Raji (cell line): ENCODE measurements around the gene SOX13.

Source experiments
- POLR2A ChIP-seq: IDR thresholded peaks from 2 replicates; pipeline ENCODE4 v1.6.1; 2011; ENCODE audit warnings: low read depth, low read length, control low read depth; ENCODE audit not compliant: insufficient read depth

Gene SOX13

GRCh38 chr1:204105131-204105515 lies 32.2 kb downstream of the SOX13 start:
- no peak for TF ChIP-seq POLR2A

GRCh38 chr1:204106825-204107224 lies 33.9 kb downstream of the SOX13 start:
- no peak for TF ChIP-seq POLR2A

GRCh38 chr1:204107892-204108291 lies 35.0 kb downstream of the SOX13 start:
- TF ChIP-seq POLR2A, result no peak

- no peak for TF ChIP-seq POLR2A
Observed at GRCh38 chr1:204108312-204109141, 35.6 kb downstream of the SOX13 start.

GRCh38 chr1:204110894-204111633 lies 38.1 kb downstream of the SOX13 start:
- no peak for TF ChIP-seq POLR2A

- no peak for TF ChIP-seq POLR2A
Observed at GRCh38 chr1:204112876-204113730, 40.2 kb downstream of the SOX13 start.

- TF ChIP-seq POLR2A, result no peak
Observed at GRCh38 chr1:204113896-204114295, 41.0 kb downstream of the SOX13 start.

GRCh38 chr1:204114606-204115005 lies 41.7 kb downstream of the SOX13 start:
- no peak for TF ChIP-seq POLR2A

- no peak for TF ChIP-seq POLR2A
Observed at GRCh38 chr1:204115116-204115515, 42.2 kb downstream of the SOX13 start.

GRCh38 chr1:204116539-204116938 lies 43.6 kb downstream of the SOX13 start:
- TF ChIP-seq POLR2A, result no peak

GRCh38 chr1:204121840-204122555 lies 49.1 kb downstream of the SOX13 start:
- no peak for TF ChIP-seq POLR2A

- TF ChIP-seq POLR2A, result no peak
Observed at GRCh38 chr1:204123376-204123775, 50.5 kb downstream of the SOX13 start.

- TF ChIP-seq POLR2A, result no peak
Observed at GRCh38 chr1:204124639-204125038, 51.7 kb downstream of the SOX13 start.

GRCh38 chr1:204125759-204126351 lies 52.9 kb downstream of the SOX13 start:
- no peak for TF ChIP-seq POLR2A
